IPS-15b (cell line): ENCODE results near the gene C1QTNF5.

Experiments used
- H3K27me3 ChIP-seq: one replicate; pipeline ENCODE4 v1.6.1; 2013; ENCODE audit warnings: low read length; ENCODE audit not compliant: control insufficient read depth, insufficient read depth
- H3K36me3 ChIP-seq: one replicate; pipeline ENCODE4 v1.6.1; 2013; ENCODE audit warnings: low read length; ENCODE audit not compliant: control insufficient read depth, insufficient read depth
- H3K4me1 ChIP-seq: one replicate; pipeline ENCODE4 v1.6.1; 2013; ENCODE audit warnings: mild to moderate bottlenecking, low read length; ENCODE audit not compliant: control insufficient read depth, insufficient read depth
- H3K4me3 ChIP-seq: one replicate; pipeline ENCODE4 v1.5.1; 2013; ENCODE audit warnings: low read depth, low read length
- H3K9ac ChIP-seq: one replicate; pipeline ENCODE4 v1.6.1; 2013; ENCODE audit warnings: low read depth, mild to moderate bottlenecking, low read length
- H3K9me3 ChIP-seq: one replicate; pipeline ENCODE4 v1.6.1; 2013; ENCODE audit warnings: mild to moderate bottlenecking, low read length; ENCODE audit not compliant: control insufficient read depth, insufficient read depth

Gene C1QTNF5

DNA sequence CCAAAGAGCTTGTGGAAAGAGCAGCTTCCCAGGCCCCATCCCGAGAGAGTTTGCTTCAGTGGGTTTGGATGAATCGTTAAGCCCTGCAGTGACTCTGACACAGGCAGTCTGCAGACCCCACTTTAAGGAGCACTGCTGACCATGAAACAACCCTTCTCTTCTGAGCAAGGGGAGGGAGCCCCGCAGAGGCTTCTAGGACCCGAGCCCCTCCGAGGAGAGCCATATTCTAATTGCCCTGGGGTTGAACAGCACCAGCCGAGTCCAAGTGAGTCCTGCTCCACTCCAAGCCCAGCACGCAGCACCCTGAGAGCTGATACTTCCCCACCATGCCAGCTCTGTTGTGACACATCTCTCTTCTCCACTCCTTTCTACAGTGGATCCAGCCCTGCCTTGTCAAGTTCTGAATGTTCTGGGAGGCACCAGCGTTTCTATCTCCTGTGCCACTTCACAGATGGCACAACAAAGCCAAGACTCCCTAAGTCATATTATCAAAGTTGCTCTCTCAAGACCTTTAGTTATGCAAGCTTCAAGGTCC is 30.5 kb upstream of the C1QTNF5 start:
- no peaks in the 10 kb centered on the region for H3K36me3 ChIP-seq
- peaks cover 6% of the 10 kb centered on the region for H3K27me3 ChIP-seq
- H3K9me3 ChIP-seq: no peaks in the 10 kb centered on the region
- no peak overlapping the region for H3K4me3 ChIP-seq
- H3K9ac ChIP-seq: no peak overlapping the region
- H3K4me1 ChIP-seq: peaks cover 13% of the 10 kb centered on the region

DNA sequence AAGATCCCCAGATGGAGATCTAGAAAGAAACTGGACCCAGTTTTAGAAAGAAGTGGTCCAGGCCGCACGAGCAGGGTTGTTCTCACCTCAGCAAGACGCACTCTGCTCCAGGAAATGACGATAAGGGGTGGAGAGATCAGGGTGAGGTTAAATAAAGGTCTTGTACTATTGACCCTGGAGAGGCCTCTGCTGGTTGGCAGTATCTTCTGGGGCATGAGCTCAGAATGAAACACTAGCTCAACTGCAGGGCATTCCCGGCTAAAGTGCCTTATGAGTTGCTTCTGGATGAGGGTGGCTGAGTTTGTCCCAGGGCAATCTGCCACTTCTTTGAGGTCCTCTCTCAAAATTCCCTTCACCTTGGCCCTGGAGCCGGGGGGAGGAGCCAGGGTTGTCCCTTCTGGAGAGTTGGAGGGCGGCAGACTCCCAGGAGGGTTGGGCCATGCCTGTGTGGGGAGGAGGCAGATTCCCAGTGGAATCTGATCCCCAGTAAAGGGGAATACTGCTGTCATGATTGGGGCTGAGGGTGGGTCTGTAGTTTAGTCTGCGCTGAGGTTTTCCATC is 29.9 kb upstream of the C1QTNF5 start:
- Histone ChIP-seq H3K9me3 (no peaks in the 10 kb centered on the region), H3K36me3 (no peaks in the 10 kb centered on the region), H3K27me3 (peaks cover 7% of the 10 kb centered on the region), H3K4me3 (no peak overlapping the region), H3K9ac (no peak overlapping the region), H3K4me1 (peaks cover 11% of the 10 kb centered on the region)

DNA sequence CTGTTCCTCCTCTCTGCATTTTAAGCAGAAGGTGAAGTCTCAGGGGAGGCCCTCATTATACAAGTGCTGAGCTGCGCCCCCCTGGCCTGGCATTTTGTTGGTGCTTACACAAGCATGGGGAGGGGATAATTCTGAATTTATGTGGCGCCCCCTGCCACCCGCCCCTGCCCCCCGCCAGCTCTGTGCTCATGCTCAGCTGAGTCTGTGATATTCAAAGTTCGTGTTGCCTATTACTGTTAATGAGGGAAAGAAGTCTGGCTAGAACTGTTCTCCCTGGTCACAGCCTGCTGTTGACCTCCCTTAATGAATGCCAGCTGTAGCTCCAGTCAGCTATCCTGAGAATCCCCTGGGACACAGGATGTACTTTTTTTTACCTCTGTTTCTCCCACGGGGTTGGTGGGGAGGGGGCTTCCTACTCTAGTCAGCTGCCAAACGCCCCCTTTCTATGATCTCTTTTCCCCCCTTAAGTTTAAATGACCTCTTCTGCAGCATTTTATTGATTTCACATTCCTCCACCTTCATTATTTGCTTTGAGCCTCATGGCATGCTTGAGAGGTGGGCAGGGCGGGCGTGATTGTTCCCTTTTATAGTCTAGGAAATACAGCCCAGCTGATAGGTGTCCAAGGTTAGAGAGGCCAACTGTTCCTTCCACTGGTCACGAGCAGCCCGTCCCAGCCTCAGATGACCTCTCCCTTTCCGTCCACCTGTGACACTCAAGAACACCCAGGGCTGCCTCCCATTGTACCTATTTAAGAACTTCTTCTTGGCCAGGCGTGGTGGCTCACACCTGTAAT is 28.6 kb upstream of the C1QTNF5 start:
- Histone ChIP-seq H3K9ac (no peak overlapping the region), H3K9me3 (no peaks in the 10 kb centered on the region), H3K4me3 (no peak overlapping the region), H3K36me3 (no peaks in the 10 kb centered on the region), H3K4me1 (peaks cover 7% of the 10 kb centered on the region), H3K27me3 (peaks cover 19% of the 10 kb centered on the region)

DNA sequence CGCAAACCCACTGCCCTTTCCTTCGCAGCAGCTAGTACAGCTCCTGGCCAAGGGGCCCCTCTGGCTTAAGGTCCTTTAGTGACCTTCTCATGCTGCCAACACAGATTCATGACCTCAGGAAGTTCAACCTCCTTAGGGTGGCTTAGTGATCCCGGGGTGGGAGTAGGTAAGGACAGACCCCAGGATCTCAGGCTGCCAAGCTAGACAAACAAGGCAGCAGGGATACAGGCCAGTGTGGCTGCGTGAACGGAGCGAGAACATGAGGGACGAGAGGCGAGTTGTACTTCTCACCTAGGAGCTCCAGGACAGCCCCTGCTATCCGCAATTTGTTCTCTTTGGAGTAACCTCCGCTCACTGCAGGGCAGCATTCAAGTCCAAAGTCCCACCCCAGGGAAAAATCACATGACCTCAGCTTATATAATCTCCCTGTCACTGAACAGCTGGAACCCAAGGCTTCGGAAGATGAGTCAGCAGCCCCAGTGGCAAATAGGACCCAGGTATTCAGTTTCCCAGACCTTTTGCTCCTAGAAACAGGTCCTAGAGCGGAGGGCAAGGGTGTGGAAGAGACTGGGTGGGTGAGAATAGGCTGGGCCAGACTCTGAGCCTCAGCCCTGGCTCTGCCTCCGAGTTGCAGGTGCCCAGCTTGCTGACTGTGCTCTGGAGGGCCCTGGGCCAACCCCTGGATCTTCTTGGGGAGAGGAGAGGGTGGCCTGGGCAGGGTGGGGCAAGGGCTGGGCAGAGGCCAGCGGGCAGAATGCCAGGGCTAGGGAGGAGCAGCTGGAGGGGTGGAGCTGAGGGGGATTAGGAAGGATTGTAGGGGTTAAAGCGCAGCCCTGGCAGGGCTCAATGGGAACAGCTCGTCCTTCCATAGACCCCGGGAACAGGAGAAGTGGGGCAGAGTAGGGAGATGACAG is 27.7 kb upstream of the C1QTNF5 start:
- H3K4me1 ChIP-seq: peaks cover 7% of the 10 kb centered on the region
- H3K9me3 ChIP-seq: no peaks in the 10 kb centered on the region
- H3K27me3 ChIP-seq: peaks cover 23% of the 10 kb centered on the region
- no peak overlapping the region for H3K4me3 ChIP-seq
- no peaks in the 10 kb centered on the region for H3K36me3 ChIP-seq
- no peak overlapping the region for H3K9ac ChIP-seq

DNA sequence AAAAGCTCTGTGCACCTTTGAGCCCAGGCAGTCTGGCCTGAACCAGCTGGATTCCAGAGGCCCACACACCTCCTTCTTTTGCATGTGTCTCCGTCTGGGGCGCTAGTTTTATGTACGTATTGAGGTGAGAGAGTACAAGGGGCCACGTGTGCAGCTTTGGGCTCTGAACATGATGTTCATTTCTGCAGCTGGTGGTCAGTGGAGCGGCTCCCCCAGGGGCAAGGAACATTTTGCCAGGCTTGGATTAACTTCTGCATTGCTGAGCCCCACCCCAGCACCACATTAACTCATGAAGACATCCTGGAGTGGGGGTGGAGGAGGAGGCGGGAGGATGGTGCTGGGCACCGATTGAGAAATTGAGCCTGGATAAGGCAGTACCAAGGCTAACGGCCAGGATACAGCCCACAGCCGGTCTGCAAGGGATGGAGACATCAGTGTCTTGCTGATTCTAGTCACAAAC is 27.0 kb upstream of the C1QTNF5 start:
- H3K4me3 ChIP-seq: no peak overlapping the region
- H3K36me3 ChIP-seq: no peaks in the 10 kb centered on the region
- H3K9me3 ChIP-seq: no peaks in the 10 kb centered on the region
- no peak overlapping the region for H3K9ac ChIP-seq
- H3K27me3 ChIP-seq: peaks cover 30% of the 10 kb centered on the region
- peaks cover 7% of the 10 kb centered on the region for H3K4me1 ChIP-seq

DNA sequence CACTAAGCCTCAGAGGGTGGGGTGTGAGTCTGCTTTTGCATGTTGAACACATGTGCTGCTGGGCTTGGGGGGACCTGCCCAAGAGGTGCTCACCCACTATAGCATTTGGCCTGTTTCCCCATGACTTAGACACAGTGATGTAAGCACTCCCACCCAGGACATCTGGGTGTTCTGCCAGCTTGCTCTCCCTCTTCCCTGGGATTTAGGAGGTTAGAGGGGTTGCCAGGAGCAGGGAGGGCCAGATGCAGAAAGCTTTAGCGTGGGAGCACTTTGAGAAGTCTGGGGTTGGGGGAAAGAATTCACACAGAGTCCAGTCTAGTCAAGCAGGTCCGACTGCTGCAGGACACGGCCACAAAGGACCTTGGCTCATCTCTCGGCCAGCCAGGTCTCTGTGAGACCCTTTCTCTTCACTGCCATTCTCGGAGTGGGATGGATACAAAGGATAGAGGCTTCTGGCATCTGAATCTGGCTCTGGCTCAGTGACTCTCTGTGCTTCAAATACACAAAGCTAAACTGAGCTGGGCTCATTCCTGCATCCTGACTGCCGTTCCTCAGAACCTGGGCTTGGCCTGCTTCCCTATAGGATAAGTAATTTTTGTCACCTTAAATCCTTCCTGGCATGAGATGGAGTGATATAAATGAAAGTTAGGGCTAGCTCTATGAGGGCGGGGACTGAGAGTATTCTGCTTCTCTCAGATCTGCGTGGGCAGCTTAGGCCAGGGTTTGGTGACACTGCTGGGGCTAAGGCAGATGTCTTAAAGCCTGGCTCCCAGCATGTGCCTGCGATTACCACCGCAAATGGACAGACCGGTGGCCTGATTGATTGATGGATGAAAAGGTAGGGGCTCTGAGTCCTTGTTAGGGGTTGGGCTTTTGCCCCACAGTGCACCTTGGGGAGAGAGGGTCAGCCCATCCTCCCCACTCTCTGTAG is 26.3 kb upstream of the C1QTNF5 start:
- no peak overlapping the region for H3K9ac ChIP-seq
- no peaks in the 10 kb centered on the region for H3K9me3 ChIP-seq
- peaks cover 10% of the 10 kb centered on the region for H3K4me1 ChIP-seq
- no peaks in the 10 kb centered on the region for H3K36me3 ChIP-seq
- H3K4me3 ChIP-seq: no peak overlapping the region
- peaks cover 37% of the 10 kb centered on the region for H3K27me3 ChIP-seq

DNA sequence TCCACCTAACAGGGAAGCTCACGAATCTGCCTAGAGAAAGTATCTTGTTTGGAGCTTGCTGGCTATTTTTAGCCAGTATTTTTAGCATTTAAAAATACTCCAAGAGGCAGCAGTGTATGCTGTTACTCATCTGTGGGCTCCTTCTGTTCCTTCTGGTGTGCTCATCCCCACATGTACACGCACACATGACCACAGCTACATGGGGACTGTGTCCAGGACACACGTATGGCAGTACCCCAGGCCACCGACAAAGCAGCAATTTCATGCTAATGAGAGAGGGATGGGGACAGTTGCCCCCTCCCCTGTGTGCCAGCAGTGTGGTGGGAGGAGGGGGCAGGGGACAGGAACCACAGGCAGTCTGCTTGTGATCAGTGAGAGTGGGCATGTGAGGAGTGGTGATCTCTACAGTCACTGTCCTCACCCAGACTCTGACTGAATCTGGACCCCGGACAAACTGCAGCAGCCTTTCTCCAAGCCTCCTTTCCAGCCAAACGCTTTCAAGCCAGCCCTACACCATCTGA is 24.4 kb upstream of the C1QTNF5 start:
- peak overlapping the region; percentile 26 for H3K4me3 ChIP-seq
- peaks cover 20% of the 10 kb centered on the region for H3K4me1 ChIP-seq
- peaks cover 42% of the 10 kb centered on the region for H3K27me3 ChIP-seq
- H3K9me3 ChIP-seq: no peaks in the 10 kb centered on the region
- H3K36me3 ChIP-seq: no peaks in the 10 kb centered on the region
- no peak overlapping the region for H3K9ac ChIP-seq

DNA sequence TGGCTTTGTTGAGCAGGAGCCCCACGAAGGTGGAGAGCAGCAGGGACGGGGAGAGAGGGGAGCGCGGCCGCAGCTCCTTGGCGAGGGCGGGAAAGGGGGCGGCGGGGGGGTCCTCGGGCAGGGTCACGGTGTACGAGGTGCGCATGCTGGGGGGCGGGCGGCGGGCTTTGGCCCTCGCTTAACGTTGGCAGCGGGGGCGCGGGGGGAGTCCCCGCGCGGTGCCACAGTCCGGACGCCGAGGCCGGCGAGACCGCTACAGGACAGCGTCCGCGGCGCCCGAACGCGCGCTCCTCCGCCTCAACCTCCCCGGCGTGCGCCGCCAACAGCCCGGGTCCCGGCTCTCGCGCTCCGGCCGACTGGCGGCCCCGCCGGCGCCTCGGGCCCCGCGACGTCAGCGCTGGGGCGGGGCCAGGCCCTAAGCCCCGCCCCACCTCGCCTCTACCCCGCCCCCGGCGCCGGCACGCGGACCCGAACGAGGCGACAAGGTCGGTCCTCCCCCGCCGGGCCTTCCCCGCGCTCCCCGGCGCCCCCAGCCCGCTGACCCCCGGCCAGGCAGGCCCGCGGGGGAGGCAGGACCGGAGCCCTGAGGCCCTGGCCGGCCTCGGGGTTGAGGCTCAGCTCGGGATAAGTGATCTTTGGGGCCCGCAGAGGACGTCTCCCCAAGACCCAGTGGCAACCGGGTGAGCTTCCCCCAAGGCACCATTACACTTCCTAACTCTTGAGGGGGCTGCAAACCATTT is 23.3 kb upstream of the C1QTNF5 start:
- no peaks in the 10 kb centered on the region for H3K36me3 ChIP-seq
- no peaks in the 10 kb centered on the region for H3K9me3 ChIP-seq
- peaks cover 42% of the 10 kb centered on the region for H3K27me3 ChIP-seq
- H3K4me1 ChIP-seq: peaks cover 20% of the 10 kb centered on the region
- peak overlapping the region; percentile 45 for H3K4me3 ChIP-seq
- H3K9ac ChIP-seq: no peak overlapping the region

DNA sequence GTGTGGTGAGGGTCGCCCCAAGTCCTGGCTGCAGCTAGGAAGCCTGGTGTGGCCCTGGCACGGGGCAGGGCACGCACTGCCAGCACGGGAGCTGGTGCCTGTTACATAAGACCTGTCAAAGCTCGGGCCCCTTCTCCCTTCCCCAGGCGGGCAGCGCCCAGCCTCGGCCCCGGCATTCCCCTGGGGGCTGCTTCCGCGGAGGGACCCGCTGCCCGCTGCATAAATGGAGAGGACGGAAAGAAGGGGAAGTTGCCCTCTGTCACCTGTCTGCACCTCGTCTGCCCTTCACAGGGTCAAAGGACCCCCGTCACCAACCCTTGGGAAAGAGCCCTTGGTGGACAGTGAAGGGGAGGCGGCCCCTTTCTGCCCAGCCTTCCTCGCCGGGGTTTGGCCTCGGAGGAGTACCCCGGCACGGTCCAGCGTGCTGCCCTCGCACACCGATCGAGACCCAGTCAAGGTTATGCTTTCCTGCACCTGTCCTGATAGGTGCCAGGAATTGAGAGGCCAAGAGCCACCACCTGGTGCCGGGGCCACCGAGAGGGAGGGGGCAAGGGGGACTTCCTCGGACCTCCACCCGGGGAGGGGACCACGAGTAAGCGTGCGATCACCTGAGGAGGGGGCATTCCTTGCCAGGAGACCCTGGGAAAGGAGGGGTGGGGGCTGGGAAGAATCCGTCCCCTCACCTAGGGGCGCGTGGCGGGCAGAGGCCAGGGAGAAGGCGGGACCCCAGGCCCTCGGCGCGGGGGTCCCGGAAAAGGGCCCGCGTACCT is 22.6 kb upstream of the C1QTNF5 start:
- H3K9ac ChIP-seq: no peak overlapping the region
- peaks cover 20% of the 10 kb centered on the region for H3K4me1 ChIP-seq
- H3K36me3 ChIP-seq: no peaks in the 10 kb centered on the region
- H3K27me3 ChIP-seq: peaks cover 42% of the 10 kb centered on the region
- peak overlapping the region; percentile 45 for H3K4me3 ChIP-seq
- no peaks in the 10 kb centered on the region for H3K9me3 ChIP-seq

DNA sequence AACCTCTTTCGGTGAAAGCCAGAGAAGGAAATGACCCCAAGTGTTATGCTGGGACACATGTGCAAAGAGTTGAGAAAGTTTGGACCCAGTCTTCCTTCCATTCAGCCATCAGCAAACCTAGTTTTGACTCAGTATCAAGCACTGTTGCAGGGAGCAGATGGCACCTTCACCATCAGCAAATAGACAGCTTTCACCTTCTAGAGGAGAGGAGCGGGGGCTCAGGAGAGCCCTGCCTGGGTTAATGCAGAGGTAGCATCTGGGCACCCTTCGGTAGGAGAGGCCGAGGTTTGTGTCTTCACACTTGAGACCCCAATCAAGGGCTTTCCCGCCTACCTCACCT is 22.0 kb upstream of the C1QTNF5 start:
- Histone ChIP-seq H3K4me3 (no peak overlapping the region), H3K9ac (no peak overlapping the region), H3K4me1 (peaks cover 17% of the 10 kb centered on the region), H3K27me3 (peaks cover 44% of the 10 kb centered on the region), H3K9me3 (no peaks in the 10 kb centered on the region), H3K36me3 (no peaks in the 10 kb centered on the region)
